Measurements from ENCODE around the gene TSSK6. TPM values are rescaled to one million over a fixed set of nuclear protein-coding genes. Genes with fewer than 3 reads are reported as not detected.

TSSK6 gene
- total RNA-seq, 1 experiment from 2014 or later = 4.7 TPM

GRCh38 chr19:19464339-19465098, 50.8 kb downstream of the TSSK6 start:
- CTCF ChIA-PET = interaction anchor here (2.2 kb wide), 1 partner anchor 11 kb away, joined by 8 read pairs; no protein-coding TSS in a partner anchor
- Mint-ChIP-seq H3K27me3 (ENCODE audit: low read depth) (no peaks in the 10 kb centered on the region), H3K27ac (peak overlapping the region; percentile 94), H3K36me3 (peaks cover 46% of the 10 kb centered on the region), H3K4me1 (peaks cover 54% of the 10 kb centered on the region), H3K9me3 (peaks cover 32% of the 10 kb centered on the region), H3K4me3 (peak overlapping the region; percentile 0; the same call in 1 of the 2 replicates)
- TF ChIP-seq ATF2 (CRISPR knock-in tag; IDR thresholded peaks at IDR 0.05; ENCODE audit: borderline replicate concordance, low read depth) (no peak), CREM (CRISPR knock-in tag; IDR thresholded peaks at IDR 0.05) (no peak), ZBTB21 (CRISPR knock-in tag; IDR thresholded peaks at IDR 0.05; ENCODE audit: borderline replicate concordance) (no peak), STAT6 (CRISPR knock-in tag; conservative IDR thresholded peaks at IDR 0.05; ENCODE audit: low read depth) (no peak), FOXP4 (CRISPR knock-in tag; IDR thresholded peaks at IDR 0.05) (no peak), NR1H2 (CRISPR knock-in tag; IDR thresholded peaks at IDR 0.05) (no peak), ZNF121 (CRISPR knock-in tag; IDR thresholded peaks at IDR 0.05) (0 out of 2 replicates have a peak, but pooled peaks have one; percentile 37), ELF4 (CRISPR knock-in tag; IDR thresholded peaks at IDR 0.05; ENCODE audit: low read depth) (no peak), MAX (CRISPR knock-in tag; IDR thresholded peaks at IDR 0.05) (0 out of 2 replicates have a peak, but pooled peaks have one; percentile 34), USF1 (CRISPR knock-in tag; IDR thresholded peaks at IDR 0.05) (peak; percentile 61; the same call in 1 of the 2 replicates), USF2 (CRISPR knock-in tag; IDR thresholded peaks at IDR 0.05) (peak; percentile 59)
- peak; percentile 57 for DNase-seq (ENCODE audit: low spot score)
- no peak for ATAC-seq
- POLR2A ChIA-PET = interaction anchor here (0.6 kb wide), 1 partner anchor 173 kb away, joined by 3 read pairs; no protein-coding TSS in a partner anchor

Other genes with a start within 250 kb of the TSSK6 start
- 4.5 to 7.6 TPM (median 6.0 TPM) in 3 replicates for gene TM6SF2, start 242.2 kb downstream of the TSSK6 start, total RNA-seq (2021)
- gene SUGP1, start 195.0 kb downstream of the TSSK6 start, total RNA-seq (2021) = 72.1 to 81.3 TPM (median 72.5 TPM) in 3 replicates
- gene MAU2, start 194.7 kb downstream of the TSSK6 start, total RNA-seq (2021) = 47.8 to 56.8 TPM (median 50.3 TPM) in 3 replicates
- 186 to 209 TPM (median 189 TPM) in 3 replicates for gene GATAD2A, start 109.9 kb downstream of the TSSK6 start, total RNA-seq (2021)
- gene NDUFA13, start 677 bp upstream of the TSSK6 start, total RNA-seq (2021) = 519 to 568 TPM (median 552 TPM) in 3 replicates
- 10.2 to 11.9 TPM (median 11.1 TPM) in 3 replicates for gene YJEFN3, start 13.4 kb upstream of the TSSK6 start, total RNA-seq (2021)
- gene CILP2, start 22.7 kb upstream of the TSSK6 start, total RNA-seq (2021) = 7.9 to 10.6 TPM (median 10.1 TPM) in 3 replicates
- gene PBX4, start 103.1 kb upstream of the TSSK6 start, total RNA-seq (2021) = 3.2 to 4.5 TPM (median 3.5 TPM) in 3 replicates
- gene LPAR2, start 112.7 kb upstream of the TSSK6 start, total RNA-seq (2021) = 42.9 to 45.1 TPM (median 44.5 TPM) in 3 replicates
- gene GMIP, start 128.1 kb upstream of the TSSK6 start, total RNA-seq (2021) = 19.8 to 23.0 TPM (median 21.9 TPM) in 3 replicates
- 63.4 to 82.6 TPM (median 64.3 TPM) in 3 replicates for gene ATP13A1, start 148.1 kb upstream of the TSSK6 start, total RNA-seq (2021)
- 51.3 to 54.0 TPM (median 51.4 TPM) in 3 replicates for gene ZNF101, start 153.3 kb upstream of the TSSK6 start, total RNA-seq (2021)
- 5.7 to 6.6 TPM (median 6.6 TPM) in 3 replicates for gene ZNF14, start 217.6 kb upstream of the TSSK6 start, total RNA-seq (2021)